ENCODE measurements around the gene CLCN3. TPM values are rescaled to one million over a fixed set of nuclear protein-coding genes. Genes with fewer than 3 reads are reported as not detected.
"Not testable (repeated sequence)": the region's sequence is repeated elsewhere in the genome, so short reads cannot be mapped to it uniquely, and the experiment has no call there.

Gene CLCN3
- total RNA-seq, 6 experiments from 2014 or later, result 32.9 to 39.5 (median 35.0) TPM

GRCh38 chr4:169668069-169668721, 47.8 kb downstream of the CLCN3 start:
- TF ChIP-seq CTCF (IDR thresholded peaks at IDR 0.05), result no peak
- Mint-ChIP-seq H3K4me3 (no peak overlapping the region), H3K4me1 (ENCODE audit: low read depth) (peaks cover 19% of the 10 kb centered on the region), H3K27me3 (ENCODE audit: insufficient read depth) (no peaks in the 10 kb centered on the region; the same call in 1 of the 2 replicates), H3K27ac (no peak overlapping the region), H3K9me3 (no peaks in the 10 kb centered on the region), H3K36me3 (ENCODE audit: low read depth) (peaks cover 16% of the 10 kb centered on the region)
- no peak for DNase-seq

GRCh38 chr4:169675825-169676224, 55.4 kb downstream of the CLCN3 start:
- H3K4me3 Mint-ChIP-seq, result no peak overlapping the region
- DNase-seq, result no peak
- no peak overlapping the region for H3K27ac Mint-ChIP-seq
- H3K9me3 Mint-ChIP-seq, result no peaks in the 10 kb centered on the region
- no peaks in the 10 kb centered on the region for H3K4me1 Mint-ChIP-seq (ENCODE audit: low read depth)
- peaks cover 16% of the 10 kb centered on the region for H3K36me3 Mint-ChIP-seq (ENCODE audit: low read depth)
- no peaks in the 10 kb centered on the region; the same call in 1 of the 2 replicates for H3K27me3 Mint-ChIP-seq (ENCODE audit: insufficient read depth)
- TF ChIP-seq CTCF (IDR thresholded peaks at IDR 0.05), result no peak

GRCh38 chr4:169677150-169677748, 56.9 kb downstream of the CLCN3 start:
- TF ChIP-seq CTCF (IDR thresholded peaks at IDR 0.05), result no peak
- Mint-ChIP-seq H3K36me3 (ENCODE audit: low read depth) (peaks cover 14% of the 10 kb centered on the region), H3K4me1 (ENCODE audit: low read depth) (no peaks in the 10 kb centered on the region), H3K9me3 (no peaks in the 10 kb centered on the region), H3K27ac (no peak overlapping the region), H3K27me3 (ENCODE audit: insufficient read depth) (no peaks in the 10 kb centered on the region), H3K4me3 (no peak overlapping the region)
- no peak for DNase-seq

GRCh38 chr4:169678486-169678885, 58.1 kb downstream of the CLCN3 start:
- not testable (repeated sequence) for DNase-seq; H3K4me1 Mint-ChIP-seq (ENCODE audit: low read depth); H3K9me3 Mint-ChIP-seq; H3K4me3 Mint-ChIP-seq; H3K27ac Mint-ChIP-seq; H3K27me3 Mint-ChIP-seq (ENCODE audit: insufficient read depth)
- peaks cover 14% of the 10 kb centered on the region for H3K36me3 Mint-ChIP-seq (ENCODE audit: low read depth)

- H3K4me1 Mint-ChIP-seq (ENCODE audit: low read depth); H3K27ac Mint-ChIP-seq; DNase-seq; H3K27me3 Mint-ChIP-seq (ENCODE audit: insufficient read depth); H3K9me3 Mint-ChIP-seq; H3K4me3 Mint-ChIP-seq: not testable (repeated sequence)
- peaks cover 14% of the 10 kb centered on the region for H3K36me3 Mint-ChIP-seq (ENCODE audit: low read depth)
Observed at GRCh38 chr4:169678951-169679591, 58.7 kb downstream of the CLCN3 start.

- no peak for TF ChIP-seq CTCF (IDR thresholded peaks at IDR 0.05)
- H3K4me1 Mint-ChIP-seq (ENCODE audit: low read depth), result no peaks in the 10 kb centered on the region
- H3K36me3 Mint-ChIP-seq (ENCODE audit: low read depth), result peaks cover 14% of the 10 kb centered on the region
- H3K4me3 Mint-ChIP-seq, result no peak overlapping the region
- DNase-seq, result no peak
- H3K27me3 Mint-ChIP-seq (ENCODE audit: insufficient read depth), result no peaks in the 10 kb centered on the region
- H3K9me3 Mint-ChIP-seq, result no peaks in the 10 kb centered on the region
- H3K27ac Mint-ChIP-seq, result no peak overlapping the region
Observed at GRCh38 chr4:169682372-169683047, 62.1 kb downstream of the CLCN3 start.
